ENCODE measurements around the gene PPIL3.

PPIL3 gene

GRCh38 chr2:200845194-200845593 is 43.7 kb downstream of the PPIL3 start:
- H3K27ac ChIP-seq, result no peak overlapping the region
- TF ChIP-seq, protein P1, sequence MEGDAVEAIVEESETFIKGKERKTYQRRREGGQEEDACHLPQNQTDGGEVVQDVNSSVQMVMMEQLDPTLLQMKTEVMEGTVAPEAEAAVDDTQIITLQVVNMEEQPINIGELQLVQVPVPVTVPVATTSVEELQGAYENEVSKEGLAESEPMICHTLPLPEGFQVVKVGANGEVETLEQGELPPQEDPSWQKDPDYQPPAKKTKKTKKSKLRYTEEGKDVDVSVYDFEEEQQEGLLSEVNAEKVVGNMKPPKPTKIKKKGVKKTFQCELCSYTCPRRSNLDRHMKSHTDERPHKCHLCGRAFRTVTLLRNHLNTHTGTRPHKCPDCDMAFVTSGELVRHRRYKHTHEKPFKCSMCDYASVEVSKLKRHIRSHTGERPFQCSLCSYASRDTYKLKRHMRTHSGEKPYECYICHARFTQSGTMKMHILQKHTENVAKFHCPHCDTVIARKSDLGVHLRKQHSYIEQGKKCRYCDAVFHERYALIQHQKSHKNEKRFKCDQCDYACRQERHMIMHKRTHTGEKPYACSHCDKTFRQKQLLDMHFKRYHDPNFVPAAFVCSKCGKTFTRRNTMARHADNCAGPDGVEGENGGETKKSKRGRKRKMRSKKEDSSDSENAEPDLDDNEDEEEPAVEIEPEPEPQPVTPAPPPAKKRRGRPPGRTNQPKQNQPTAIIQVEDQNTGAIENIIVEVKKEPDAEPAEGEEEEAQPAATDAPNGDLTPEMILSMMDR (conservative IDR thresholded peaks at IDR 0.05), result no peak

GRCh38 chr2:200843993-200844948 is 44.6 kb downstream of the PPIL3 start:
- H3K27ac ChIP-seq, result no peak overlapping the region

DNA sequence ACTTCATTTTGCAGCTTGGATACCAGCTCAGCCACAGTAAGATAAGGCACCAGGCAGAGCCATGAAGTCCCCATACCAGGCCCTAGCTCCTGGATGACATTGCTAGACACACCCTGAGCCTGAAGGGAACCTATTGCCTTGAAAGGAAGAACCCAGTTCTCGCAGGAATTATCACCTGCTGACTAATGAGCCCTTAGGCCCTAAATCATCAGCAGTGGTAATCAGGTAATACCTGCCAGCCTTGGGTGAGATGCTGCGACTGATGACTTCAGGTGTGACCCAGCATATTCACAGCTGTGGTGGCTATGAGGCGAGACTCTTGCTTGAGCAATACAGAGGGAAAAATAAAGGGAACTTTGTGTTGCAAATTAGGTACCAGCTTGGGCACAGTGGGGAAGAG is 49.4 kb downstream of the PPIL3 start:
- TF ChIP-seq, protein P1 (conservative IDR thresholded peaks at IDR 0.05), result no peak
- no peak overlapping the region for H3K27ac ChIP-seq

More at GRCh38 chr2:200843993-200844948, 44.6 kb downstream of the PPIL3 start:
- TF ChIP-seq, protein P1 (conservative IDR thresholded peaks at IDR 0.05), result no peak

GRCh38 chr2:200834701-200835100 is 54.2 kb downstream of the PPIL3 start:
- no peak overlapping the region for H3K27ac ChIP-seq
- TF ChIP-seq, protein P1 (conservative IDR thresholded peaks at IDR 0.05), result no peak

DNA sequence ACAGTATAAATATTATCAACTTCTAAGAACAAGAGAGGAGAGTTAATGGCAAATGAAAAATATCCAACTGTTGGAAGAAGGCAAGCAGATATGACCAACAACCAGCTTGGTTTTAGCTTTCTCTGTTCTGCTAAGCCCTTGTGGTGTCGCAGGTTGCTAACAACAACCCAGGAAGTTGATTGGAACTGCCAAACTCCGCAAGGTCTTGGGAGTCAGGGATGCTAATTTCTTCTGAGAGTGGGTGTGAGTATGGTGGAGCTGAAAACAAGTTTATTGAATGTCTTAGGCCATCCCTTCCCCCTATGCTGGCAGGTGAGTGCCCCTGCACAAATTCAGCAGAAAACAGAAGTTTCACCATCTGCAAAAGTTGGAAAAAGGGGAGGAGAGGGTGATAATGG is 59.6 kb downstream of the PPIL3 start:
- TF ChIP-seq, protein P1 (conservative IDR thresholded peaks at IDR 0.05), result no peak
- no peak overlapping the region for H3K27ac ChIP-seq

DNA sequence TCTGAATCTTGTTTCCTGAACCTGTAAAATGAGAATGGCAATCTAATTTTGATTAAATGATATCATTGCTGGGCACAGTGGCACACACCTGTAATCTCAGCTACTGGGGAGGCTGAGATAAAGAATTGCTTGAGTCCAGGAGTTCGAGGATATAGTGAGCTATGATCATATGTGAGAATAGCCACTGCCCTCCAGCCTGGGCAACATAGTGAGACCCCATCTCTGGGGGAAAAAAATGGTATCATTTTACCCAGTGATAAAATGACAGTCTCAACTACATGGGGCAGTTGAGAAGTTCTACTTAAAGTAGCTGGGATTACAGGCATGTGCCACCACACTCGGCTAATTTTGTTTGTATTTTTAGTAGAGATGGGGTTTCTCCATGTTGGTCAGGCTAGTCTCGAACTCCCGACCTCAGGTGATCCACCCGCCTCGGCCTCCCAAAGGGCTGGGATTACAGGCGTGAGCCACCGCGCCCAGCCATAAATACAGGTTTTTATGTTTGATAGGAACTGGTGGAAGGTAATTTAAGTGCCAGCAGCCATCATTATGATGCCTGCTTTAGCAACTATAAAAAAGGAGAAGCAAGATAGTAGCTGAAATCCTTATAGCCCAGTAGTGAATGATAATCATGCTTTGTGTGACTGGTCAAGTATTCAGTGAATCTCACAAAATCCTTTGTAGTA is 60.2 kb downstream of the PPIL3 start:
- no peak overlapping the region for H3K27ac ChIP-seq
- TF ChIP-seq, protein P1 (conservative IDR thresholded peaks at IDR 0.05), result no peak

- H3K27ac ChIP-seq, result no peak overlapping the region
- TF ChIP-seq, protein P1 (conservative IDR thresholded peaks at IDR 0.05), result no peak
Measured at GRCh38 chr2:200828104-200828503, 60.8 kb downstream of the PPIL3 start.

Data from VCaP (cell line).